Pons (tissue), 1 donor: ENCODE data around the gene RNPEPL1.
A peak's percentile ranks its signal among the peaks of the same experiment; 100 is the strongest.

Experiments used
- DNase-seq: peaks from one replicate; pipeline ENCODE4 v3.0.0-alpha.2; 2016; ENCODE audit warnings: low spot score

RNPEPL1 gene

GRCh38 chr2:240576436-240577205 is 8.3 kb downstream of the RNPEPL1 start:
- DNase-seq, result no peak

GRCh38 chr2:240577281-240578109 is 9.2 kb downstream of the RNPEPL1 start:
- no peak for DNase-seq

DNA sequence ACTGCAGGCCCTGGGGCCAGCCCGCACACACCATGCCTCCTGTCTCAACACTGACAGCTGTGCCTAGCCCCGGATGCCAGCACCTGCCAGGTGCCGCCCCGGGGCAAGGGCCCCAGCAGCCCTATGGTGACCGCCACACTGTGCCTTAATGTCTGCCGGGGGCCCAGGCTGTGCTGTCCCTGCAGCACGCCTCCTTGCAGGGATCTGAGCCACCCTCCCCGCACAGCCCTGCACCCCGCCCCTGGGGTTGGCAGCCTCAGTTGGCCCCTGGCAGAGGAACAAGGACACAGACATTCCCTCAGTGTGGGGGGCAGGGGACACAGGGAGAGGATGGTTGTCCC is 9.8 kb downstream of the RNPEPL1 start:
- DNase-seq, result no peak

GRCh38 chr2:240578488-240578887 is 10.2 kb downstream of the RNPEPL1 start:
- no peak for DNase-seq

DNA sequence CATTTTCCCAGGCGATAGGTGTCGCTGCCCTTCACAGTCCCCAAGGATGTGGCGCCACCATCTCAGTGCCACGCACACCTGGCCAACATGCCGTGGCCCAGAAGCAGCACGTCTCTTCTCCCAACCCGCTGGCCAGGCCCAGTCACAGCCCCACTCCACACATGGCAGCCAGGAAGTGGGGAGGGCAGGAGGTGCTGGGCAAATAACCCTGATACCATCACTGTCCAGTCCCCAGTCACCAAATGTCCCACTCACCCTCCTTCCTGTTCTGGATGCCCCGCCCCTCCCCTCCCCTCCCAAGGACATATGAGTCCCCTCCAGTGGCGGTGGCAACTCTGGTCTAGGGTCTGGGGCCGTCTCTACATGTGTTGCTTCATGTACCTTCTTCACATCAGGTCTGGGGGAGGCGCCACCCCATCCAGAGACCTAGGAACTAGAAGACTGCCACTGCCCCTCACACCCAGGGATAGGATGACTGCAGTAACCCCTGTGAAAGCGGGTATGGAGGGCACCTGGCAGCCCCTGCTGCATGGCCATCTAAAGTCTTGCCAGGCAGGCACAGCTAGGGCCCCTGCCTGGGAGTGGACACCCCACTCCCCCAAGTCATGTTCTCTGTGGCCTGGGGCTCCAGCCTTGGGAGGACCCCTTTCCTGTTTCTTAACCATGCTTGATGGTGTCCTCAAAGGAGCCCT is 10.9 kb downstream of the RNPEPL1 start:
- no peak for DNase-seq

DNA sequence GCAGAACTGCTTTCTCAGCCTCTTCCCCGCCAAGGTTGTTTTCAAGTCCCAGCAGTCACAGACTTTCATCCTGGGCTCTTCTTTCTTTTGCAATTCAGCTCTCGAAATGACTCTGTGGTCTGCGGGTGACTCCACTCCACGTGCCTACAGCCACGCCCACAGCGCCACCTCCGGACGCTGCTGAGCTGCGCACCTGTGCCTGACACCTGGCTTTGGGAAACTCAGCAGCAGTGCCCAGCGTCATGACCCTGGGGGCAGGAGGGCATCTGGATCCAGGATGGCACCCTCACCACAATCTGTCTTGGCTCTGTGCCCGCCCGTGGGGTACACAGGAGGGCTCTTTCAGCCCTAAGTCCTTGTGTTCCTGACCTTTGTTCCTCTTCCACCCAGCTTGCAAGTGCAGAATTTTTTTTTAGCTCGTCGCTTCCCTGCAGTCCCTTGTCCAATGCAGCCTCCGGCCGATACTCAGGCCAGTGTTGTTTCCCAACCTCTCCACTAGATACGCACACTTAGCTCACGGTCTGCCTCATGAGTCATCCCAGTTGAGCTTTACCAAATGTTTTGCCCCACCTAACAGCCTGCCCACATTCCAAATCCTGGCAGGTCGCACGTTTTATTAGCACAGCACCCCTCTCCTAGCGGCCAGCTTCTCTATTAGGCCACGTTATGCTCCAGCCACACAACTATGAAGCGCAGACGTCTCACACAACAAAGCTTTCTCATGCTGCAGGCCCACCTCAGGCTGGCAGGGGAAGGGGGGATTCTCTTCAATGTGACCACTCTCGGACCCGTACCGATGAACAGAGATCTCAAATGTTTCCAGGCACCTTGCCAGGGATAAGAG is 11.7 kb downstream of the RNPEPL1 start:
- DNase-seq, result no peak

DNA sequence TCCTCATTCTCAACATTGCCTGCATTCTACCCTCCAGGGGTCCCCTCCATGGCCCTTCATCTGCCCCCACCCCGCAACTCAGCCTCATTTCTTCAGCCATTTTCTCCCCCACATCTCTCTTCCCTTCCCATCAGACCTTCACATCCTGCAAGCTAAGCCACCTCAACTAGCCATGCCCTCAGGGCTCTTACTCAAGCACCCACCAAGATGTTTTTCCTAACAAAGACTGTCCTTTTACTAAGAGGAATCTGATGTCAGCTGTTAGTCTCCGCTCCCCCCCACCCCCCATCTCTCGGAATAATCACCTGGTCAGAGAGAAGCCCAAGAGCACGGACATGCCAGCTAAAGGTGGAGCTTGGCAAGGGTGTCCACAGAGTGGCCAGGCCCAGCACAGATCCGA is 13.5 kb downstream of the RNPEPL1 start:
- no peak for DNase-seq

- no peak for DNase-seq
Observed at GRCh38 chr2:240582781-240583180, 14.5 kb downstream of the RNPEPL1 start.

- no peak for DNase-seq
Observed at GRCh38 chr2:240583774-240584173, 15.5 kb downstream of the RNPEPL1 start.

DNA sequence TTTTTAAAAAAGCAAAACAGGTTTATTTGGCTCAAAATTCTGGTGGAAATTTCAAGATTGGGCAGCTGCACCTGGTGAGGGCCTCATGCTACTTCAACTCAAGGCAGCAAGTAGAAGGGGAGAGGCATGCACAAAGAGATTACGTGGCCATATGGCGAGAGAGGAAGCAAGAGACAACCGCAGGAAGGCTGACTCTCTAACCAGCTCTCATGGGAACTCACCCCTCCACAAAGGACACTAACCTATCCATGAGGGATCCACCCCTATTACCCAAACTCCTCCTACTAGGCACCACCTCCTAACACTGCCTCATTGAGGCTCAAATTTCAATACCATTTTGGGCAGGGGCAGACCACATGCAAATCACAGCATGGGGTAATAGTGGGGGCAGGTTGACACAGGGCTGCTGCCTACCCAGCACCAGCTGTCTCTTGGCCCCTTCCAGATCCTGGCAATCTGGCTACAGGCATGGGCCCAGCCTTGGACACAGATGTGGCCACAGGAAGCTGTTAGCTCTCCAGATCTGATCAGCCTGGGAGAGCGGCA is 16.3 kb downstream of the RNPEPL1 start:
- DNase-seq, result no peak

DNA sequence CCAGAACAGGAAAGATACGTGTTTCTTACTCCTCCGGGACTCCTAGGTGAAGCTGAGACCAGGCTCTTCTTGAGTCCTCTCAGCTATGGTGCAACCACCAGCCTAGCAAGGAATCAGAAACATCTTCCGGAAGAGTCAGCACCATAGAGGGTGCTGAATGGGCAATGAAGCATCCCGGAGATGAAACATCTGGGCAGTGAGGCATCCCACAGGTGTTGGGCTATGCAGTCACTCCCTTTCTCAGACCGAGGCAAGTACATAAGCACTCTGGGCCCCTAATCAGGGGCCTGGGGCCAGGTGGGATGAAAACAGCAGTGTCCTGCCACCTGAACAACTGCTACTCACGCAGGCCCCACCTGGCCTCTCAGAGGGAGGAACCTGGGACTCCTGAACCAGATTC is 16.8 kb downstream of the RNPEPL1 start:
- no peak for DNase-seq

DNA sequence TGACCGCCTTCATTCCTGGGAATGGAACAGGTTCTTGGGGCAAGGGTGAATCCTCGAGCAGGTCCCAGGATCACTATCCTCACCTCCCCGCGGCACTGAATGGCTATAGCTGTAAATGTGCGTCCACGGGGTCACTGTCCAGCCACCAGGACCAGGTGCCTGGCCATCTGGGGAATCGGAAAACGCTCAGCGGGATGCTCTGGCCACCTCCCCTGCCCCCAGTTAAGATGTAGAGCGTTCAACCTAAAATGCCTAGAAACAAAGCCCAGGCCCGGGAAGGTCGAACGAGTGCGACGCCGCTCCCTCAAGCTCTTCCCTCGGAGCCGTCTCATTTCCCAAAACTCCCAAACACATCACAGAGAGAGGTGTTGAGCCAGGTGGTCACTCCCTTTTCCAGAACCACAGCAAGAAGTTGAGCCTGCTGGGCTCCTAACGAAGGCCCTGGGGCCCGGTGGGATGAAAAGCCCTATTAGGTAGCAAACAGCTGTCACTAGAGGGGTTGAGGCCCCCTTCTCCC is 17.5 kb downstream of the RNPEPL1 start:
- no peak for DNase-seq

DNA sequence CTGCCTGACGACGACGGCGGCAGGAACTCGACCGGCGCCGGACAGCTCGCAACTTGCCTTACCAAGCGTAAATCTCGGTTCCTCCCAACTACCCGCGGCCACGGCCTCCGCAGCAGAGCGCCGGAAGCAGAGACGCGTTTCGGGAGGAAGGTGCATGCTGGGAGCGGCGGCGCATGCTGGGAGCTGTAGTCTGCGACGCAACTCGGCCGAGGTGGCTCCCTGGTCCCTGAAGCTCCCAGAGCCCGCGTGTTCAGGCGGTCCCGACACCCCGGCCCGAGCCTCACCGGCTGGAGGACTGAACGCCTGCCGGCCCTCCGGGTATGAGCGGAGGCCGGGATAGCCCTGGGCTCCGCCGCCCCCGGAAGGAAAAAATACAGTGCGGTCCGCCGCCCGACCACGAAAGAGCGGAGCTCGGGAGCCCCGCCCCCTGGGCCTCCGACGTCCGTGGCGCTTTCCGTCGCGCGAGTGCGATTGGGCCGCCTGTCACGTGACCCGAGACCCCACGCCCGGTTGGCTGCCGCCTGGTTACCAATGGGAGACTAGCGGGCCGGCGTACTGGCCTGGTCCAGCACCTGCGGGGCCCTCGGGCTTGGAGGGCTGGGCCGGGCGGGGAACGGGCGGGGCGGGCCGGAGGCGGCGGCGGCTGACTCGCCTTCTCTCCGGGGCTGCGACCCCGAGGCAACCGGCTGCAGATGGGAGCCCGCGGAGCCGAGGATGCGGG is 18.1 kb downstream of the RNPEPL1 start, which contains the start of gene CAPN10:
Gene CAPN10, plus strand, starts transcription at position 537 of the 721 bp plus-strand sequence. Its CDS starts 178 bp downstream, at position 715.
- DNase-seq, result peak; percentile 95

- no peak for DNase-seq
Observed at GRCh38 chr2:240586919-240587800, 18.9 kb downstream of the RNPEPL1 start.

GRCh38 chr2:240588006-240588655 is 19.8 kb downstream of the RNPEPL1 start:
- DNase-seq, result no peak

- DNase-seq, result no peak
Observed at GRCh38 chr2:240588669-240589068, 20.4 kb downstream of the RNPEPL1 start.

DNA sequence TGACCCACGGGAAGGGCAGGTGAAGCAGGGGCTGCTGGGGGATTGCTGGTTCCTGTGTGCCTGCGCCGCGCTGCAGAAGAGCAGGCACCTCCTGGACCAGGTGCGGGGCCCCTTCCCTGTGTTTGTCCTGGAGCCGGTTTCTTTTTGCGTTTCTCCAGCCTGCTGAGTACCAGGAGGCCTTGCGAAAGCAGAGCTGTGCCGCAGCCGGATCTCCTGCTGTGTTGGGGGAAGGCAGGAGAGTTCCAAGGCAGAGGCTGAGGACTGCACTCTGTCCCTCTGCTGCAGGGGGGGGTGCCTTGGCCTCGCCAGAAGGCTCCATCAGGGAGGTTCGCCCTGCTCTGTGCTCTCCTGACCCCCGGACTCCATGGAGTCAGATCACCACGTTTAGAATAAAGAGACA is 21.1 kb downstream of the RNPEPL1 start:
- no peak for DNase-seq

- DNase-seq, result no peak
Observed at GRCh38 chr2:240589850-240590525, 21.7 kb downstream of the RNPEPL1 start.
